ENCODE data around the gene PLEKHG4B. TPM values are rescaled to one million over a fixed set of nuclear protein-coding genes. Genes with fewer than 3 reads are reported as not detected.

The PLEKHG4B gene
- total RNA-seq, 2 donors from 2014 or later, result under 0.01 to 0.28 TPM

DNA sequence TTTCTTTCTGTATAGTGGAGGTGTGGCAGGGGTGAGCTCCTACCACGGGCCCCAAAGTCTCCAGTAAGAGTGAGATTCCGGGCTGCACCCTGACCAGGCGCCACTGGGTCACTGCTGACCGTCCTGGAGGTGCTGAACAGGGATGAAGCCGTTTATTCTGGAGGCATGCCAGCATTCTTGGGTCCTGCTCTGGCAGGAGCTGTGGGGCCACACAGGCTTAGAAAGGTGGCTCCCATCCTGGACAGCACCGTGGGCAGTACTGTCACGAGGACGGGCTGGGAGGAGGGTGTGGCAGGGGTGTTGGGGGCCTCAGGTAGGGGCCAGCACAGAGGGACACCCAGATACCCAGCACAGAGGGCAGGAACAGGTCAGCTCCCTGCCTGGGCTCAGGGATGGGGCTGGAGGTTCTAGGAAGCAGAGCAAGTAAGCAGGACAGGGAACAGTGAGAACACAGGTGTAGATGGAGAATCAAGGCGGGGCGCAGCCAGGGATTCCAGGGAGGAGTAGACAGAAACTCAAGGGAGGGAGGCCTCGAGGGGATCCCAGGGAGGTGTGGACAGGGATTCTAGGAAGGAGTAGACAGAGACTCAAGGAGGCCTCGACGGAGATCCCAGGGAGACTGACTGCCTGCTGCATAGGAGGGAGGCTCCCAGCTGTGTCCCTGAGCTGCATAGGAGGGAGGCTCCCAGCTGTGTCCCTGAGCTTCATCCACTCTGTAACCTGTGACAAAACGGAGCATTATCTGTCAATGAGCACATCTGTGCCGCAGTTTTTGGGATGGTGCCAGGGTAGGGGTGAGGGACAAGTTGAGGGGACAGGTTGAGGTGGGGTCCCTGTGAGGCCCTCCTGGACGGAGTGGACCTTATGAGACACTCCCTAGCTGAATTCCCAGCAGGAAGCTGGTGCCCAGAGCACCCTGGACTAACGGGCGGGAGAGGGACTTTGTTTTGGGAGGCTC lies 1.1 kb upstream of the PLEKHG4B start:
- Histone ChIP-seq H3K9me3 (no peaks in the 10 kb centered on the region), H3K4me3 (no peak overlapping the region), H3K4me1 (ENCODE audit: control insufficient read depth in 1 of 2, low read depth in 2 of 2) (no peaks in the 10 kb centered on the region), H3K27me3 (replicated peaks; ENCODE audit: insufficient read depth) (no peaks in the 10 kb centered on the region), H3K36me3 (no peaks in the 10 kb centered on the region), H3K27ac (no peak overlapping the region)
- TF ChIP-seq, protein P1, sequence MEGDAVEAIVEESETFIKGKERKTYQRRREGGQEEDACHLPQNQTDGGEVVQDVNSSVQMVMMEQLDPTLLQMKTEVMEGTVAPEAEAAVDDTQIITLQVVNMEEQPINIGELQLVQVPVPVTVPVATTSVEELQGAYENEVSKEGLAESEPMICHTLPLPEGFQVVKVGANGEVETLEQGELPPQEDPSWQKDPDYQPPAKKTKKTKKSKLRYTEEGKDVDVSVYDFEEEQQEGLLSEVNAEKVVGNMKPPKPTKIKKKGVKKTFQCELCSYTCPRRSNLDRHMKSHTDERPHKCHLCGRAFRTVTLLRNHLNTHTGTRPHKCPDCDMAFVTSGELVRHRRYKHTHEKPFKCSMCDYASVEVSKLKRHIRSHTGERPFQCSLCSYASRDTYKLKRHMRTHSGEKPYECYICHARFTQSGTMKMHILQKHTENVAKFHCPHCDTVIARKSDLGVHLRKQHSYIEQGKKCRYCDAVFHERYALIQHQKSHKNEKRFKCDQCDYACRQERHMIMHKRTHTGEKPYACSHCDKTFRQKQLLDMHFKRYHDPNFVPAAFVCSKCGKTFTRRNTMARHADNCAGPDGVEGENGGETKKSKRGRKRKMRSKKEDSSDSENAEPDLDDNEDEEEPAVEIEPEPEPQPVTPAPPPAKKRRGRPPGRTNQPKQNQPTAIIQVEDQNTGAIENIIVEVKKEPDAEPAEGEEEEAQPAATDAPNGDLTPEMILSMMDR (IDR thresholded peaks at IDR 0.05), result no peak
- DNase-seq (ENCODE audit: low spot score) (no peak), ATAC-seq (ENCODE audit: insufficient number of reproducible peaks, low FRiP score, low read depth) (no peak)

DNA sequence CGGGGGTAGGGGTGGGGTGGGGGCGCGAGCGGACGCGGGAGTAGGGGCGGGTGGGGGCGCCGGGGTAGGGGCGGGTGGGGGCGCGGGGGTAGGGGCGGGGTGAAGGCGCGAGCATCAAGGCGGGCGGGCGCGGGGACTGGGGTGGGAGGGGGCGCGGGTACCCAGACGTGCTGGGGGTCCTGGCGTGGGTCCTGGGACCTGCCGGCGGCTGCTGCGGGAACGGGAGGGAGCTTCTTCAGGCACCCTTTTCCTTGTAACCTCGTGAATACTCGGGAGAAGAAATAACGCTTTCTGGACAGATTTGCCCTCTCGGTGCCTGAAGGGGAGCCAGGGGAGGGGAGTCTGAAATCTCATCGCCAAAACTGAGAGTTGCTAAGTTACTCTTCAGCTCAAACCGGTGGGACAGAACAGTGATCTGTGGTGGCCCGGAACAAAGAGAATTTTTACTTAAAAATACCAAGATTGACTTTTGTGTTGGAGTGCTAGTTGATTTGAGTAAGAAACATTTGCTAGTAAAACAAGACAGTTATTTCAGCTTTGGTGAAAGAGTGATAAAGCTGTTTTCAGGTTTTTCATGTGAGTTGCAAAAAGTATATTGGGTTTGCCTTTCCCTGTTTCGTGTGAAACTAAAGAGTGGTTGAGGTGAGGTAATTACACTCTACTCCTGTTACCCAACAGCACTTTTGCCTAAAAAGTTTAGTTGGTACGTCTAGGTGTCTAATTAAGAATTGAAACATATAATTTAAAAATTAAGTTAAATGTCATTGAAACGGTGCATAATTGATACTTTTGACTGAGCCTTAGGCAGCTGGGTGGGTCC lies 643 bp downstream of the PLEKHG4B start:
- Histone ChIP-seq H3K4me3 (no peak overlapping the region), H3K36me3 (no peaks in the 10 kb centered on the region), H3K27ac (no peak overlapping the region), H3K27me3 (replicated peaks; ENCODE audit: insufficient read depth) (no peaks in the 10 kb centered on the region), H3K9me3 (no peaks in the 10 kb centered on the region), H3K4me1 (ENCODE audit: control insufficient read depth in 1 of 2, low read depth in 2 of 2) (no peaks in the 10 kb centered on the region)
- ATAC-seq (ENCODE audit: insufficient number of reproducible peaks, low FRiP score, low read depth) (no peak), DNase-seq (ENCODE audit: low spot score) (no peak)
- TF ChIP-seq, protein P1 (IDR thresholded peaks at IDR 0.05), result no peak

- H3K27me3 ChIP-seq (replicated peaks; ENCODE audit: insufficient read depth), result no peaks in the 10 kb centered on the region
- no peaks in the 10 kb centered on the region for H3K9me3 ChIP-seq
- no peak overlapping the region for H3K4me3 ChIP-seq
- H3K4me1 ChIP-seq (ENCODE audit: control insufficient read depth in 1 of 2, low read depth in 2 of 2), result no peaks in the 10 kb centered on the region
- H3K27ac ChIP-seq, result no peak overlapping the region
- ATAC-seq (ENCODE audit: insufficient number of reproducible peaks, low FRiP score, low read depth), result no peak
- TF ChIP-seq, protein P1 (IDR thresholded peaks at IDR 0.05), result no peak
- H3K36me3 ChIP-seq, result no peaks in the 10 kb centered on the region
- DNase-seq (ENCODE audit: low spot score), result no peak
Observed at GRCh38 chr5:93221-93980, 1.4 kb downstream of the PLEKHG4B start.

GRCh38 chr5:94113-94892 lies 2.3 kb downstream of the PLEKHG4B start:
- DNase-seq (ENCODE audit: low spot score), result no peak
- ATAC-seq (ENCODE audit: insufficient number of reproducible peaks, low FRiP score, low read depth), result no peak
- no peaks in the 10 kb centered on the region for H3K36me3 ChIP-seq
- H3K9me3 ChIP-seq, result no peaks in the 10 kb centered on the region
- H3K27me3 ChIP-seq (replicated peaks; ENCODE audit: insufficient read depth), result no peaks in the 10 kb centered on the region
- no peaks in the 10 kb centered on the region for H3K4me1 ChIP-seq (ENCODE audit: control insufficient read depth in 1 of 2, low read depth in 2 of 2)
- no peak overlapping the region for H3K27ac ChIP-seq
- TF ChIP-seq, protein P1 (IDR thresholded peaks at IDR 0.05), result no peak
- no peak overlapping the region for H3K4me3 ChIP-seq

All from thoracic aorta (tissue), 2 donors.